A673 (cell line): Measurements from ENCODE around the gene DNAH10. TPM values are rescaled to one million over a fixed set of nuclear protein-coding genes. Genes with fewer than 3 reads are reported as not detected.

Experiments
- BruUV-seq: library from RNA; stranded (reverse); fragments of 400-500 nt; replicated peaks from 2 replicates; lab custom pipeline; 2021; lab: Mats Ljungman, UMichigan
- CTCF ChIA-PET: fragments of 300-600 bp; sonication (Branson Sonifier 250); formaldehyde crosslinking; loops from one replicate; lab custom pipeline; 2022; ENCODE audit warnings: antibody characterized with exemption; lab: Charles Lee
- POLR2A ChIA-PET: fragments of 300-600 bp; sonication (Branson Sonifier 250); formaldehyde crosslinking; loops from one replicate; lab custom pipeline; 2022; ENCODE audit warnings: antibody characterized with exemption; ENCODE audit not compliant: low non-redundant PET; lab: Charles Lee
- DNase-seq: peaks from one replicate; pipeline ENCODE4 v3.0.0-alpha.2; 2015; ENCODE audit warnings: low spot score
- H3K27ac ChIP-seq: fragments of 200-600 bp; sonication (generic); 2 replicates; pipeline ENCODE4 v1.5.1; 2016; ENCODE audit warnings: mixed run types, low read depth, mild to moderate bottlenecking, mixed read lengths, antibody characterized with exemption, low read length; ENCODE audit not compliant: poor library complexity, severe bottlenecking
- H3K27me3 ChIP-seq: fragments of 200-600 bp; sonication (generic); replicated peaks from 2 replicates; pipeline ENCODE4 v1.6.1; 2017; ENCODE audit warnings: mixed run types, low read depth, mild to moderate bottlenecking, mixed read lengths, antibody characterized with exemption, low read length; ENCODE audit not compliant: insufficient read depth, poor library complexity
- H3K36me3 ChIP-seq: fragments of 200-600 bp; sonication (generic); 2 replicates; pipeline ENCODE4 v1.6.1; 2016; ENCODE audit warnings: mixed run types, mild to moderate bottlenecking, mixed read lengths, antibody characterized with exemption, low read length; ENCODE audit not compliant: insufficient read depth, poor library complexity, severe bottlenecking
- H3K4me1 ChIP-seq: fragments of 200-600 bp; sonication (generic); 2 replicates; pipeline ENCODE4 v1.6.1; 2017; ENCODE audit warnings: mixed run types, mild to moderate bottlenecking, mixed read lengths, antibody characterized with exemption, low read length; ENCODE audit not compliant: insufficient read depth, poor library complexity, severe bottlenecking
- H3K4me3 ChIP-seq: fragments of 200-600 bp; sonication (generic); 2 replicates; pipeline ENCODE4 v1.5.1; 2016; ENCODE audit warnings: low read depth, mixed run types, mild to moderate bottlenecking, mixed read lengths, low read length; ENCODE audit not compliant: poor library complexity, severe bottlenecking
- H3K9me3 ChIP-seq: fragments of 200-600 bp; sonication (generic); 2 replicates; pipeline ENCODE4 v1.6.1; 2016; ENCODE audit warnings: mixed run types, low read depth, mild to moderate bottlenecking, mixed read lengths, antibody characterized with exemption, low read length; ENCODE audit not compliant: poor library complexity, severe bottlenecking
- CTCF ChIP-seq: fragments of 300-800, 200-600 bp; sonication (generic); conservative IDR thresholded peaks from 2 replicates; pipeline ENCODE4 v1.5.1; 2017; ENCODE audit warnings: low read depth, mild to moderate bottlenecking, antibody characterized with exemption, low read length, moderate library complexity, mixed read lengths
- EZH2 ChIP-seq: fragments of 200-600 bp; sonication (generic); IDR thresholded peaks from 2 replicates; pipeline ENCODE4 v1.6.1; 2017; ENCODE audit warnings: borderline replicate concordance, low read depth, mild to moderate bottlenecking, mixed read lengths, antibody characterized with exemption, low read length; ENCODE audit not compliant: poor library complexity, severe bottlenecking
- intact Hi-C: fragments of 100-400 bp; cut with micrococcal nuclease; formaldehyde crosslinking; loops from one replicate; pipeline ENCODE4 v1.10.0; 2022; ENCODE audit not compliant: unreplicated experiment
- total RNA-seq: library from RNA; stranded (reverse); gene quantifications from 2 replicates; pipeline ENCODE4 v1.2.3, GENCODE V29; 2021

Gene DNAH10
- total RNA-seq, 1 experiment from 2014 or later = 1.1 TPM

GRCh38 chr12:123896767-123897166 is 134.7 kb downstream of the DNAH10 start:
- BruUV-seq = no TSS peak
- H3K4me3 ChIP-seq = no peak overlapping the region

GRCh38 chr12:123897221-123897620 is 135.1 kb downstream of the DNAH10 start:
- CTCF ChIA-PET = no interaction called here
- intact Hi-C loops = no loop called here
- peak; percentile 15 for DNase-seq

More at GRCh38 chr12:123896767-123897166, 134.7 kb downstream of the DNAH10 start:
- Histone ChIP-seq H3K27me3 (no peaks in the 10 kb centered on the region), H3K4me1 (peaks cover 5% of the 10 kb centered on the region), H3K36me3 (no peaks in the 10 kb centered on the region), H3K9me3 (no peaks in the 10 kb centered on the region), H3K27ac (no peak overlapping the region)
- POLR2A ChIA-PET = no interaction called here
- TF ChIP-seq EZH2 = no peak
- no peak for TF ChIP-seq CTCF
- no peak for DNase-seq
- CTCF ChIA-PET = no interaction called here
- intact Hi-C loops = no loop called here

GRCh38 chr12:123898673-123899072 is 136.6 kb downstream of the DNAH10 start:
- Histone ChIP-seq H3K4me3 (no peak overlapping the region), H3K4me1 (peaks cover 5% of the 10 kb centered on the region), H3K27me3 (no peaks in the 10 kb centered on the region), H3K27ac (no peak overlapping the region), H3K36me3 (no peaks in the 10 kb centered on the region), H3K9me3 (no peaks in the 10 kb centered on the region)
- ChIA-PET POLR2A (no interaction called here), CTCF (no interaction called here)
- TF ChIP-seq CTCF = no peak
- TF ChIP-seq EZH2 = no peak
- DNase-seq = no peak
- BruUV-seq = no TSS peak
- intact Hi-C loops = no loop called here

More at GRCh38 chr12:123897221-123897620, 135.1 kb downstream of the DNAH10 start:
- Histone ChIP-seq H3K9me3 (no peaks in the 10 kb centered on the region), H3K4me3 (no peak overlapping the region), H3K36me3 (no peaks in the 10 kb centered on the region), H3K27ac (no peak overlapping the region), H3K27me3 (no peaks in the 10 kb centered on the region), H3K4me1 (peaks cover 5% of the 10 kb centered on the region)
- no TSS peak for BruUV-seq
- POLR2A ChIA-PET = no interaction called here
- no peak for TF ChIP-seq EZH2
- TF ChIP-seq CTCF = no peak
